Natural killer cell (primary cell): ENCODE results near the gene SARS2. TPM values are rescaled to one million over a fixed set of nuclear protein-coding genes. Genes with fewer than 3 reads are reported as not detected.

ENCODE experiments used
- ATAC-seq, 3 donors: fragments of 150-1000 bp in 2 of 3; fragments of 200-7000 bp in 1 of 3; cut with Tn5 transposase; 1 replicate in 1 of 3; 2 replicates in 2 of 3; pipeline ENCODE4 v1.10.0; 2021; ENCODE audit warnings: mild to moderate bottlenecking in 2 of 3, moderate library complexity in 2 of 3
- DNase-seq, 2 donors: peaks; one replicate each; pipeline versions ENCODE4 v3.0.0 to v3.0.0-alpha.2; 2013 to 2021; ENCODE audit warnings: mixed read lengths in 1 of 2
- H3K27ac ChIP-seq: one replicate; pipeline ENCODE4 v1.5.1; 2013; ENCODE audit warnings: mild to moderate bottlenecking, low read length
- H3K27me3 ChIP-seq: one replicate; pipeline ENCODE4 v1.6.1; 2013; ENCODE audit warnings: low read length; ENCODE audit not compliant: control insufficient read depth, insufficient read depth
- H3K36me3 ChIP-seq: one replicate; pipeline ENCODE4 v1.6.1; 2013; ENCODE audit warnings: low read length; ENCODE audit not compliant: control insufficient read depth, insufficient read depth
- H3K4me1 ChIP-seq: one replicate; pipeline ENCODE4 v1.6.1; 2013; ENCODE audit warnings: low read length; ENCODE audit not compliant: control insufficient read depth, insufficient read depth
- H3K4me3 ChIP-seq: one replicate; pipeline ENCODE4 v1.5.1; 2013; ENCODE audit warnings: low read length
- H3K9me3 ChIP-seq: one replicate; pipeline ENCODE4 v1.6.1; 2013; ENCODE audit warnings: low read length; ENCODE audit not compliant: control insufficient read depth, insufficient read depth
- H3K27ac Mint-ChIP-seq, 2 donors: one replicate each; pipeline ENCODE4 v1.8.0; 2022; ENCODE audit warnings: mild to moderate bottlenecking in 2 of 2, mixed read lengths in 2 of 2, moderate library complexity in 1 of 2
- H3K27me3 Mint-ChIP-seq, 2 donors: one replicate each; pipeline ENCODE4 v1.8.0; 2022; ENCODE audit warnings: low read depth in 2 of 2, mixed read lengths in 2 of 2
- H3K36me3 Mint-ChIP-seq: one replicate; pipeline ENCODE4 v1.8.0; 2022; ENCODE audit warnings: mixed read lengths
- H3K4me1 Mint-ChIP-seq, 2 donors: one replicate each; pipeline ENCODE4 v1.8.0; 2022; ENCODE audit warnings: mixed read lengths in 2 of 2
- H3K4me3 Mint-ChIP-seq: one replicate; pipeline ENCODE4 v1.8.0; 2022; ENCODE audit warnings: mild to moderate bottlenecking, moderate library complexity, mixed read lengths
- H3K9me3 Mint-ChIP-seq, 2 donors: one replicate each; pipeline ENCODE4 v1.8.0; 2022; ENCODE audit warnings: mixed read lengths in 2 of 2
- WGBS: methylation state at CpG from one replicate; pipeline ENCODE4 v1.1.7; 2013; ENCODE audit warnings: missing lambda C conversion rate; ENCODE audit not compliant: insufficient coverage; 5-methylcytosine and 5-hydroxymethylcytosine counted together
- intact Hi-C: fragments of 100-400 bp; cut with micrococcal nuclease; formaldehyde crosslinking; loops from one replicate; pipeline ENCODE4 v1.14.2; 2022
- total RNA-seq, 4 donors: library from RNA; stranded (reverse); fragments of 120-200 nt in 1 of 4; gene quantifications; one replicate each; pipeline versions ENCODE4 v1.2.3 to v1.2.4, GENCODE V29; 2013 to 2022
- TF ChIP-seq, protein P1 (sequence below): fragments of 200-600 bp; IDR thresholded peaks from one replicate; pipeline ENCODE4 v1.8.0; 2022; ENCODE audit warnings: antibody characterized with exemption

SARS2 gene
- total RNA-seq, 3 donors from 2014 or later (not counting 1 experiment from before 2014, with no cell fraction given): 25.4 to 53.0 (median 38.9) TPM

DNA sequence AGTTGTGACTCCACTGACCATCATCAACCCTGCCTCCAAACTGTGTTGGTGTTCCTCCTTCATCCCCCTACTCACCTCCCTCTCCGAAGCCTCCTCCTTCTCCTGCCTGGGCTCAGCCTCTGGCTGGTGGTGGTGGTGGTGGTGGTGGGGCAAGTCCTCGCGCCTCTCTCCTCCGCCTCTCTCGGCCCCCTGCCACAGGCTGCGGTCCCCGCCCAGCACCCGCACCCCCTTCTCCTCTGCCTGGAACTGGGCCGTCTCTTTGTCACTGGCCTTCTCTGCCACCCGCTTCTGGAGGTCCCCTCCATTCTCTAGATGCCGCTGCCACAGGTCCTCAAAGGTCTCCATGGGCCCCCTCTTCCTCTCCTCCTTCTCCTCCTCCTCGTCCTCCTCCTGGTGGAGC is 20.1 kb downstream of the SARS2 start:
- H3K27ac Mint-ChIP-seq: peak overlapping the region in 1 of 2 donors; percentile 31

DNA sequence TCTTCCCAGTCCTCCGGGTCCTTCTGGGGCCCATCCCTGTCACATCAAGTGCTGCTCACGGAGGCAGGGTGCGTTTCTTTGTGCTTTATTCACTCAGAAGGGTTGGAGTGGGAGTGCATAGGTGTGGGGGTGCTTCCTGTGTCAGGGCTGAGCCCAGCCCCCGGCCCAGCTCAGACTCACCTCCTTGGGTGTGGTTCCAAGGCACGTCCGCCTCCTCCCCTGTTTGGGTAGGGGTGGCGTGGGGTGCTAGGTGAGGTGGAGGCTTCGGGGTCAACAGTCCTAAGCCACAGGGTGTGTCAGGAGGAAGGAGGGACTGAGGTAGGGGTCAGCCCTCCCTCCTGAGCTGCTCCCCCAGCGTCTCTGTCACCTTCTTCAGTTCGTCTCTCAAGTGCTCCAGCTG is 21.7 kb downstream of the SARS2 start:
- H3K4me1 Mint-ChIP-seq: peaks cover 24 to 51% of the 10 kb centered on the region in 2 donors
- no peaks in the 10 kb centered on the region for H3K36me3 Mint-ChIP-seq
- no peaks in the 10 kb centered on the region for H3K27me3 Mint-ChIP-seq
- Histone ChIP-seq H3K36me3 (peaks cover 25% of the 10 kb centered on the region), H3K27ac (peak overlapping the region; percentile 64), H3K27me3 (no peaks in the 10 kb centered on the region), H3K4me1 (peaks cover 25% of the 10 kb centered on the region), H3K4me3 (no peak overlapping the region), H3K9me3 (no peaks in the 10 kb centered on the region)
- DNase-seq: peak in 1 of 2 donors; percentile 25
- peak overlapping the region; percentile 84 to 85 for H3K27ac Mint-ChIP-seq
- H3K4me3 Mint-ChIP-seq: peak overlapping the region; percentile 37
- H3K9me3 Mint-ChIP-seq: no peaks in the 10 kb centered on the region
- peak; percentile 37 to 51 (median 38) for ATAC-seq
- intact Hi-C loops: no loop called here
- whole genome bisulfite sequencing: 41% methylated on average over 10 of the region's 10 CpGs
- TF ChIP-seq, protein P1, sequence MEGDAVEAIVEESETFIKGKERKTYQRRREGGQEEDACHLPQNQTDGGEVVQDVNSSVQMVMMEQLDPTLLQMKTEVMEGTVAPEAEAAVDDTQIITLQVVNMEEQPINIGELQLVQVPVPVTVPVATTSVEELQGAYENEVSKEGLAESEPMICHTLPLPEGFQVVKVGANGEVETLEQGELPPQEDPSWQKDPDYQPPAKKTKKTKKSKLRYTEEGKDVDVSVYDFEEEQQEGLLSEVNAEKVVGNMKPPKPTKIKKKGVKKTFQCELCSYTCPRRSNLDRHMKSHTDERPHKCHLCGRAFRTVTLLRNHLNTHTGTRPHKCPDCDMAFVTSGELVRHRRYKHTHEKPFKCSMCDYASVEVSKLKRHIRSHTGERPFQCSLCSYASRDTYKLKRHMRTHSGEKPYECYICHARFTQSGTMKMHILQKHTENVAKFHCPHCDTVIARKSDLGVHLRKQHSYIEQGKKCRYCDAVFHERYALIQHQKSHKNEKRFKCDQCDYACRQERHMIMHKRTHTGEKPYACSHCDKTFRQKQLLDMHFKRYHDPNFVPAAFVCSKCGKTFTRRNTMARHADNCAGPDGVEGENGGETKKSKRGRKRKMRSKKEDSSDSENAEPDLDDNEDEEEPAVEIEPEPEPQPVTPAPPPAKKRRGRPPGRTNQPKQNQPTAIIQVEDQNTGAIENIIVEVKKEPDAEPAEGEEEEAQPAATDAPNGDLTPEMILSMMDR: no peak

More for the DNA sequence above, 20.1 kb downstream of the SARS2 start:
- Histone ChIP-seq H3K9me3 (no peaks in the 10 kb centered on the region), H3K27me3 (no peaks in the 10 kb centered on the region), H3K4me1 (peaks cover 25% of the 10 kb centered on the region), H3K4me3 (no peak overlapping the region), H3K27ac (no peak overlapping the region), H3K36me3 (peaks cover 19% of the 10 kb centered on the region)
- WGBS: 99% methylated on average over 11 of the region's 12 CpGs
- DNase-seq (no peak), ATAC-seq (no peak)
- Mint-ChIP-seq H3K36me3 (no peaks in the 10 kb centered on the region), H3K27me3 (no peaks in the 10 kb centered on the region), H3K9me3 (no peaks in the 10 kb centered on the region), H3K4me3 (peak overlapping the region; percentile 45), H3K4me1 (peaks cover 16 to 42% of the 10 kb centered on the region in 2 donors)
- intact Hi-C loops: no loop called here
- TF ChIP-seq, protein P1: no peak

DNA sequence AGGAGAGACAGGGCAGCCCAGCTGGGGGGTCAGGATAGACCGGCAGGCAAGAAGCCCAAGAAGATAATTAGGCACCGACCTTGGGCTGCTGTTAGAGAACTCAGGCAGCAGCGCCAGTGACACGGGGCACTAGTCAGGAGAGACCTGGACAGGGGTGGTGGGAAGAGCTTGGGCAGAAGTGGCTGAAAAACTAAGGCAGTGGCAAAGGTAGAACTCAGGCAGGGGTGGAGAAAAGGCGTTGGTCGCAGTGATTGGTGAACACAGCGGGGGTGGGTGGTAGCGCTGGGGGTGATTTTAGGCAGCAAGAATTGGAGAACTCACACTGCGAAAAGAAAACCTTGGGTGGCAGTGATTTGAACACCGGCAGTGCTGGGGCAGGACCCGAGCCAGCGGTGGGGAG is 22.9 kb downstream of the SARS2 start:
- DNase-seq (no peak), ATAC-seq (no peak)
- WGBS: 97% methylated on average over 12 of the region's 12 CpGs
- Histone ChIP-seq H3K4me1 (peaks cover 23% of the 10 kb centered on the region), H3K36me3 (peaks cover 27% of the 10 kb centered on the region), H3K4me3 (no peak overlapping the region), H3K9me3 (no peaks in the 10 kb centered on the region), H3K27ac (no peak overlapping the region), H3K27me3 (no peaks in the 10 kb centered on the region)
- TF ChIP-seq, protein P1: no peak
- intact Hi-C loops: no loop called here
- no peaks in the 10 kb centered on the region for H3K27me3 Mint-ChIP-seq
- H3K9me3 Mint-ChIP-seq: no peaks in the 10 kb centered on the region
- peak overlapping the region; percentile 52 for H3K4me3 Mint-ChIP-seq
- H3K36me3 Mint-ChIP-seq: no peaks in the 10 kb centered on the region
- peaks cover 18 to 44% of the 10 kb centered on the region in 2 donors for H3K4me1 Mint-ChIP-seq
- peak overlapping the region; percentile 84 to 85 for H3K27ac Mint-ChIP-seq

DNA sequence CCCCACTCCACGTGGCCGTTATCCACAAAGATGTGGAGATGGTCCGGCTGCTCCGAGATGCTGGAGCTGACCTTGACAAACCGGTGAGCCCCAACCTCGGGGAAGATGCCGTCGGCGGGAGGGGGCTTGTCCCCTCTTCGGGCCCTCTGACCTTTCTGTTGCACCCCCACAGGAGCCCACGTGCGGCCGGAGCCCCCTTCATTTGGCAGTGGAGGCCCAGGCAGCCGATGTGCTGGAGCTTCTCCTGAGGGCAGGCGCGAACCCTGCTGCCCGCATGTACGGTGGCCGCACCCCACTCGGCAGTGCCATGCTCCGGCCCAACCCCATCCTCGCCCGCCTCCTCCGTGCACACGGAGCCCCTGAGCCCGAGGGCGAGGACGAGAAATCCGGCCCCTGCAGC is 23.3 kb downstream of the SARS2 start:
- TF ChIP-seq, protein P1: no peak
- 97% methylated on average over 29 of the region's 29 CpGs for WGBS
- Mint-ChIP-seq H3K36me3 (no peaks in the 10 kb centered on the region), H3K4me3 (no peak overlapping the region), H3K27me3 (no peaks in the 10 kb centered on the region), H3K9me3 (no peaks in the 10 kb centered on the region), H3K27ac (peak overlapping the region; percentile 84 to 85), H3K4me1 (peaks cover 16 to 41% of the 10 kb centered on the region in 2 donors)
- H3K9me3 ChIP-seq: no peaks in the 10 kb centered on the region
- H3K36me3 ChIP-seq: peaks cover 27% of the 10 kb centered on the region
- H3K4me1 ChIP-seq: peaks cover 22% of the 10 kb centered on the region
- ATAC-seq: no peak
- no peak overlapping the region for H3K4me3 ChIP-seq
- no peak for DNase-seq
- no peak overlapping the region for H3K27ac ChIP-seq
- H3K27me3 ChIP-seq: no peaks in the 10 kb centered on the region
- intact Hi-C loops: no loop called here
